ENCODE data around the gene DCPS. TPM values are rescaled to one million over a fixed set of nuclear protein-coding genes. Genes with fewer than 3 reads are reported as not detected.

The DCPS gene
- total RNA-seq, 1 donor from 2014 or later = 18.6 TPM

- H2AFZ ChIP-seq (replicated peaks) = no peak overlapping the region
- Mint-ChIP-seq H3K27ac (no peak overlapping the region), H3K9me3 (no peaks in the 10 kb centered on the region), H3K27me3 (ENCODE audit: insufficient read depth, low read depth) (peaks cover 7% of the 10 kb centered on the region), H3K36me3 (peaks cover 23% of the 10 kb centered on the region), H3K4me1 (peaks cover 33% of the 10 kb centered on the region), H3K4me3 (peak overlapping the region; percentile 23)
- peak overlapping the region; percentile 58 for H3K4me2 ChIP-seq
- TF ChIP-seq EZH2 (IDR thresholded peaks at IDR 0.05) (no peak), EZH2phosphoT487 (IDR thresholded peaks at IDR 0.05) (no peak), CTCF (IDR thresholded peaks at IDR 0.05) (no peak)
- H3K79me2 ChIP-seq (ENCODE audit: low read depth) = no peaks in the 10 kb centered on the region
- no peaks in the 10 kb centered on the region for H3K27me3 ChIP-seq
- no peak for DNase-seq (ENCODE audit: low spot score)
- peaks cover 8% of the 10 kb centered on the region for H3F3A ChIP-seq (ENCODE audit: low read depth)
- H3K36me3 ChIP-seq = no peaks in the 10 kb centered on the region
- no peak overlapping the region for H3K4me3 ChIP-seq
- peaks cover 24% of the 10 kb centered on the region for H4K20me1 ChIP-seq (ENCODE audit: low read depth)
- H3K4me1 ChIP-seq = peaks cover 24% of the 10 kb centered on the region
- H3K9me3 ChIP-seq (ENCODE audit: low read depth) = no peaks in the 10 kb centered on the region
- H3K9ac ChIP-seq = no peak overlapping the region
- no peak overlapping the region for H3K27ac ChIP-seq
These were observed 35.4 kb downstream of the DCPS start for GRCh38 chr11:126339073-126339862.

GRCh38 chr11:126339863-126340434 lies 36.1 kb downstream of the DCPS start:
- H3K4me1 ChIP-seq = peaks cover 24% of the 10 kb centered on the region
- peaks cover 29% of the 10 kb centered on the region for H4K20me1 ChIP-seq (ENCODE audit: low read depth)
- H3K36me3 ChIP-seq = no peaks in the 10 kb centered on the region
- Mint-ChIP-seq H3K36me3 (peaks cover 26% of the 10 kb centered on the region), H3K27ac (no peak overlapping the region), H3K4me3 (no peak overlapping the region), H3K4me1 (peaks cover 33% of the 10 kb centered on the region), H3K27me3 (ENCODE audit: insufficient read depth, low read depth) (peaks cover 11% of the 10 kb centered on the region), H3K9me3 (no peaks in the 10 kb centered on the region)
- no peaks in the 10 kb centered on the region for H3K27me3 ChIP-seq
- H3K4me3 ChIP-seq = no peak overlapping the region
- peak overlapping the region; percentile 58 for H3K4me2 ChIP-seq
- no peak for TF ChIP-seq CTCF (IDR thresholded peaks at IDR 0.05)
- TF ChIP-seq EZH2 (IDR thresholded peaks at IDR 0.05) = no peak
- TF ChIP-seq EZH2phosphoT487 (IDR thresholded peaks at IDR 0.05) = no peak
- no peaks in the 10 kb centered on the region for H3K79me2 ChIP-seq (ENCODE audit: low read depth)
- H2AFZ ChIP-seq (replicated peaks) = no peak overlapping the region
- no peak overlapping the region for H3K27ac ChIP-seq
- DNase-seq (ENCODE audit: low spot score) = peak; percentile 35
- no peaks in the 10 kb centered on the region for H3K9me3 ChIP-seq (ENCODE audit: low read depth)
- peaks cover 8% of the 10 kb centered on the region for H3F3A ChIP-seq (ENCODE audit: low read depth)
- no peak overlapping the region for H3K9ac ChIP-seq

- Histone ChIP-seq H3K79me2 (ENCODE audit: low read depth) (no peaks in the 10 kb centered on the region), H2AFZ (replicated peaks) (no peak overlapping the region), H3K9me3 (ENCODE audit: low read depth) (no peaks in the 10 kb centered on the region), H3K4me1 (peaks cover 24% of the 10 kb centered on the region), H3K27me3 (no peaks in the 10 kb centered on the region), H3K9ac (no peak overlapping the region), H3K4me2 (peak overlapping the region; percentile 58), H3K27ac (no peak overlapping the region), H3F3A (ENCODE audit: low read depth) (peaks cover 8% of the 10 kb centered on the region), H4K20me1 (ENCODE audit: low read depth) (peaks cover 34% of the 10 kb centered on the region), H3K36me3 (no peaks in the 10 kb centered on the region), H3K4me3 (no peak overlapping the region)
- H3K4me3 Mint-ChIP-seq = no peak overlapping the region
- no peak for TF ChIP-seq EZH2 (IDR thresholded peaks at IDR 0.05)
- no peak for TF ChIP-seq EZH2phosphoT487 (IDR thresholded peaks at IDR 0.05)
- no peak for TF ChIP-seq CTCF (IDR thresholded peaks at IDR 0.05)
- no peak for DNase-seq (ENCODE audit: low spot score)
- H3K27me3 Mint-ChIP-seq (ENCODE audit: insufficient read depth, low read depth) = peaks cover 9% of the 10 kb centered on the region
- H3K4me1 Mint-ChIP-seq = peaks cover 36% of the 10 kb centered on the region
- peak overlapping the region; percentile 29 for H3K27ac Mint-ChIP-seq
- H3K36me3 Mint-ChIP-seq = peaks cover 29% of the 10 kb centered on the region
- no peaks in the 10 kb centered on the region for H3K9me3 Mint-ChIP-seq
These were observed 37.2 kb downstream of the DCPS start for GRCh38 chr11:126340960-126341606.
